Inferior parietal cortex (tissue), 1 donor: ENCODE measurements around the gene C1QTNF5.

Experiments used
- DNase-seq: peaks from one replicate; pipeline ENCODE4 v3.0.0-alpha.2; 2016; ENCODE audit errors: extremely low spot score

Gene C1QTNF5

GRCh38 chr11:119359365-119360214 is 18.9 kb upstream of the C1QTNF5 start:
- DNase-seq, result no peak

GRCh38 chr11:119357074-119357473 is 16.4 kb upstream of the C1QTNF5 start:
- DNase-seq, result no peak

- DNase-seq, result peak; percentile 74
Measured at GRCh38 chr11:119356349-119357031, 15.8 kb upstream of the C1QTNF5 start.

- DNase-seq, result no peak
Measured at GRCh38 chr11:119355091-119355843, 14.6 kb upstream of the C1QTNF5 start.

DNA sequence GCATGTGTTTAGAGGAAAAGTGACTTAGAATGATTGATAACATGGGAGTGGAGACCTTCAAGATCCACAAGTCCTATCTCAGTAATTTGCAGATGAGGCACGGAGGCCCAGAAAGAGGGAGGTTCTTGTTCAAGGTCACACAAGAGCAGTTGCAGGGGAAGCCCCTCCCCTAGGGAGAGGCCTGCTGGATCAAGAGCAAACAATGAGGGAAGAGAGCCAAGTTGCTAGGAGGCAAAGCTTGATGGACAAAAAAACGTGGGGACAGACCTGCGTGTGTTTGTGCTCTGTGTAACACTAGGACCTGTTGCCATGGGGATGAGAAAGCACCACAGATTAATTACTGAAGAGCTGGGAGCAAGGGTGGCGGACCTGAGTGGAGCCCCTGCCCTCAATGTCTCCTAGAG is 12.2 kb upstream of the C1QTNF5 start:
- DNase-seq, result no peak

- DNase-seq, result no peak
Measured at GRCh38 chr11:119351232-119351631, 10.5 kb upstream of the C1QTNF5 start.

DNA sequence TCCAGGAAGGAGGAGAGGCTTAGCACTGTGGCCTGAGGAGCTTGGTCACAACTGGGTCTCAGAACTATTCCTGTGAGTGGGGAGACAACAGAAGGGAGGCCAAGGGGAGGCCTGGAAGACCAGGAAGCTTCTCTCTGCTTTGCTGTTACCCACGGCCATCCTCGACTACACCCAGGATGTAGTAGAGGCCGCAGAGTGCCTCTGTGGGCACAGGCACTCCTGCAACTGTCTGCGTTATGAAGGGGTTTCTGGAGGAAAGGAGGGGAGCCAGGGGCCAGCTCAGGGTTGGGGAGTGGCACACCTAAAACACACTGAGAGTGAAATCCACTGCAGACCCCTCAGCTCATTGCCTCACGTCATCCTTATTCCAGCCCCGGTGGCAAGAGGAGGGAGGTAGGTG is 9.6 kb upstream of the C1QTNF5 start:
- no peak for DNase-seq

DNA sequence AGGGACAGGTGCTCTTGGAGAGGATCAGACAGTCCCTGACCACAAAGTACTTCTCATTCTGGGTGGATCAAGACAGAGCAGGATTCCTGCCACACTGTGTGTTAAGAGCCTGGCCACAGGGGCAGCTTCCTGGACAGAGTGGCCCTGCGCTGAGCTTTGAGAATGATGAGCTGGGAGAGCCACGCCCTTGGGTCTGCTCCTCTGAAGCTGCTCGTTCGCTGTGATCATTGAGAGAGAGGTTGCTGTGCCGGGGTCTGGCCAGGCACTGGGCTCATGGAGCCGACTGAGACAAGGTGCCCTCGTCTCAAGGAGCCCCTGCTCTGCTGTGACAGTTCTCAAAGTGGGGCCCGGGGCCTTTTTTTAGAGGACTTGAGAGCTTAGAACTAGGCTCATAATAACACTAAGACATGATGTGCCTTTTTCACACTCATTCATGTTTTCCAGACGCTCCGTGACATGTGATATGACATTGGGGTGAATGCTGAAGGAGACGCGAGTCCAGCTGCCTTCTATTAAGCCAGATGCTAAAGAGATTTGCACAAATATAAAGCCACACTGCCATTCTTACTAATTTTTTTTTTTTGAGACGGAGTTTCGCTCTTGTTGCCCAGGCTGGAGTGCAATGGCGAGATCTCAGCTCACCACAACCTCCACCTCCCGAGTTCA is 7.4 kb upstream of the C1QTNF5 start:
- DNase-seq, result no peak

- no peak for DNase-seq
Measured at GRCh38 chr11:119347242-119347641, 6.6 kb upstream of the C1QTNF5 start.

DNA sequence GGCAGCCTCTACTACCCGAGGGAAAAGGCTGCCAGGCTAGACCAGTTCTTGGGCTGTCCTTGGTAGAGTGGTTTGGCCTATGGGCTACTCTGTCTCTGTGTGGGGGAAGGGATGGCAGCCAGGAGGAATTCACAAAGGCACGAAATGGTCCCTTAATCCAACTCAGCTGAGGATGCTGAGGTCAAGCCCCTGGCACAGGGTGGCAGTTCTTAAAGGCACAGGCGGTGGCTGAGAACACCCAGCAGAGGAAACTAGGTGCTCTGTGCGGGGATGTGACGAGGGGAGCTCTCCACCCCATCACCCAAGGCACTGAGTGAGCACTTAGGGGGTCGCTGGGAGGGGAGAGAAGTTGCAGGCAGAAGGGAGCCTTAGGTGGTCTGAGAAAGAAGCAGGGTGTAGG is 5.9 kb upstream of the C1QTNF5 start, which contains the start of gene MFRP:
Gene MFRP (minus strand): TSS at position 101 of the 400 bp plus-strand sequence. CDS start 192 bp downstream, outside the sequence.
- no peak for DNase-seq

DNA sequence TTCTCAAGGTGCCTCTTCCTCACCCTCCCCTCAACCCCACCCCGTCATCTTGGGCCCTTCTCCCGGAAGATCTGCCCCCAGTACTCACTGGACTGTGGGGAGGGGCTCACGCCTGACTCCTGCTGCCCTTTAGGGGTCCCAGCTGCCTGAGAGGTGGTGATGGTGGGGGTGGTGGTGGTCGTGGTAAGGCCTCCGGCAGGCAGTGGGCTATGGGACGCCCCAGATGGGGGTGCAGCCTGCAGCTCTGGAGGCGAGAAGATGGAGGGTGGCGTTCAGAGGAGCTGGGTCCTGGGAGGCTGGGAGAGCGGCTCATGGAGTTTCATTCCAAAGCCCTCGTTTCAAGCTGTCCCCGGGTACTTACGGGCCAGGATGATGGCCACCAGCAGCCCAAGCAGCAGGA is 5.0 kb upstream of the C1QTNF5 start:
- no peak for DNase-seq

DNA sequence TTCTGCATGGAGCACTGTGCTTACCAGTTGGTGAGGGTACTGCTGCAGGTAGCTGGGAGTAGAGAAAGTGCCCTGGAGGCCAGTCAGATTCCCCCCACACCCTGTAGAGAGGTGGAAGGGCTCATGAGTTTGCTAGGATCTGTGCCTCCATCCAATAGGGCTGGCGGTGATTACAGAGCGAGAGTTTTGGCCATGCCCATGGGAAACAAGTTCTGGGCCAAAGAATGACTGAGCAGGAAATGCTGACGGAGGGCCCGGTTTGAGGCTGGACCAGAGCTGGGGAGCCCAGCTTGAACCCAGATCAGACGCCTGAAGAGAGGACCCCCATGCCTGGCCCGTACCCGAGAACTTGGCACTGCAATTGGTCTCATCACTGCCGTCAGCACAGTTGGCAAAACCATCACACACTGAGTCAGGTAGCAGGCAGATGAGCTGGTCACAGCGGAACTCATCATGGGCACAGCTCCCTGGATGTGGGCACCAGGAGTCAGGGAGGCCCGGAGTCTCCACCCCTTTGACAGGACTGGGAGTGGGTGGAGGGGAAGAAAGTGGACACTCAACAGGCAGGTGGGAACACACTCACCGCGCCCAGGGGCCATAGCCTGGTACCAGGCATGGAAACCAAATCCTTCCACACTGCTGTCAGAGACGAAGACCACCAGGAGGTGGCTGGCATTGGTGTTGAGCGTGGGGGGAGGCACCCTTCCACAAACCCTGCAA is 3.8 kb upstream of the C1QTNF5 start:
- no peak for DNase-seq

GRCh38 chr11:119343726-119344125 is 3.0 kb upstream of the C1QTNF5 start:
- no peak for DNase-seq

GRCh38 chr11:119342362-119343130 is 1.9 kb upstream of the C1QTNF5 start:
- DNase-seq, result no peak

GRCh38 chr11:119342023-119342300 is 1.3 kb upstream of the C1QTNF5 start:
- DNase-seq, result no peak

DNA sequence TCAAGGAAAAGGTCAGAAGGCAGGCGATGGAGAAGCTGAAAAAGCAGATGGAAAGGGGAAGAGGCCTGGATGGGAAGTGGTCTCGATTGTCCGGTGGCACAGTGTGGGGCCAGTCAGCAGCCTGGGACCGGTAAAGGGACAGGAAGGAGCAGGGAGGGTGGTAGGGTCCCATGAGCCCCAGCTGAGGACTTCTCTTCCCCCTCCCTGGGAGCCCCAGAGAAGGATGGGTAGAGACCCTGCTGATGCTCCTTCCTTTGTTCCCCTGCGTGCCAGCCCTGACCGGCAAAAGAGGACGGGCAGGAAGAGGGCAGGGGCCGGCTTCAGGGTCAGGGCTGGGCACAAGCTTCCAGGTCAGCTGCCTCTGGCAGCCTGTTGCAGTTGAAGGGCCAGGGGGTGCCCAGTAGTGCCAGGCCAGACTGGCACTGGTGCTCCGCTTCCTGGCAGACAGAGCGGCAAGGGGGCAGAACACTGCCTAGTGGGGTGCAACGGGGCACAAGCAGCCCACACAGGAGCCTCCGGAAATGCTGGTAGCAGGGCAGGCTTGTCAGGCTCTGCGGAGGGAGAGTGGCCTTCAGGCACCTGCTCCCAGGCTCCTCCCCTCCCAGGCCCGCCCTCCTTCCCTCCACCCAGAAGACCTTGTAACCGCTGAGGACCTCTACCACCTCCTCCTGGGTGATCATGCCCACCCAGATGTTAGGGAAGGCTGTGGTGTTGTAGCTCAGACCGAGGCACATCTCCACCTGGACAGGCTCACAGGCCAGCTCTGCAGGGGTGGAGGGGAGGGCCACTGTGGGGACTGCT is 739 bp upstream of the C1QTNF5 start:
- no peak for DNase-seq

GRCh38 chr11:119339589-119340334 is 921 bp downstream of the C1QTNF5 start:
- DNase-seq, result peak; percentile 63

- DNase-seq, result no peak
Measured at GRCh38 chr11:119338965-119339588, 1.6 kb downstream of the C1QTNF5 start.
